Skeletal muscle cell (primary cell): Measurements from ENCODE around the gene LAMA2.

ENCODE experiments used
- DNase-seq: peaks from one replicate; pipeline ENCODE4 v3.0.0-alpha.2; 2010; ENCODE audit warnings: low read depth
- H3K4me3 ChIP-seq: 2 replicates; pipeline ENCODE4 v1.5.1; 2011; ENCODE audit warnings: low read depth, mild to moderate bottlenecking, control low read depth, low read length, moderate library complexity

Gene LAMA2

GRCh38 chr6:128990360-128990759, 107.4 kb downstream of the LAMA2 start:
- no peak for DNase-seq
- H3K4me3 ChIP-seq, result no peak overlapping the region

- no peak for DNase-seq
- H3K4me3 ChIP-seq, result no peak overlapping the region
Measured at GRCh38 chr6:128990915-128991314, 108.0 kb downstream of the LAMA2 start.

- H3K4me3 ChIP-seq, result no peak overlapping the region
- no peak for DNase-seq
Measured at GRCh38 chr6:128993166-128993565, 110.2 kb downstream of the LAMA2 start.

GRCh38 chr6:128997880-128998279, 114.9 kb downstream of the LAMA2 start:
- no peak for DNase-seq
- no peak overlapping the region for H3K4me3 ChIP-seq

GRCh38 chr6:129006724-129007514, 124.0 kb downstream of the LAMA2 start:
- no peak for DNase-seq

GRCh38 chr6:129007701-129008373, 124.9 kb downstream of the LAMA2 start:
- no peak for DNase-seq
- no peak overlapping the region for H3K4me3 ChIP-seq

More at GRCh38 chr6:129006724-129007514, 124.0 kb downstream of the LAMA2 start:
- H3K4me3 ChIP-seq, result no peak overlapping the region

- no peak overlapping the region for H3K4me3 ChIP-seq
- no peak for DNase-seq
Measured at GRCh38 chr6:129008591-129008990, 125.7 kb downstream of the LAMA2 start.

- no peak overlapping the region for H3K4me3 ChIP-seq
- no peak for DNase-seq
Measured at GRCh38 chr6:129009851-129010250, 126.9 kb downstream of the LAMA2 start.

- no peak overlapping the region for H3K4me3 ChIP-seq
- no peak for DNase-seq
Measured at GRCh38 chr6:129014302-129014701, 131.4 kb downstream of the LAMA2 start.

- DNase-seq, result no peak
- no peak overlapping the region for H3K4me3 ChIP-seq
Measured at GRCh38 chr6:129015721-129016120, 132.8 kb downstream of the LAMA2 start.

- no peak overlapping the region for H3K4me3 ChIP-seq
- DNase-seq, result no peak
Measured at GRCh38 chr6:129016844-129017243, 133.9 kb downstream of the LAMA2 start.

- H3K4me3 ChIP-seq, result no peak overlapping the region
- no peak for DNase-seq
Measured at GRCh38 chr6:129022011-129022553, 139.1 kb downstream of the LAMA2 start.

- DNase-seq, result no peak
- no peak overlapping the region for H3K4me3 ChIP-seq
Measured at GRCh38 chr6:129026601-129027000, 143.7 kb downstream of the LAMA2 start.

GRCh38 chr6:129029778-129030177, 146.8 kb downstream of the LAMA2 start:
- DNase-seq, result no peak
- H3K4me3 ChIP-seq, result no peak overlapping the region

- no peak overlapping the region for H3K4me3 ChIP-seq
- no peak for DNase-seq
Measured at GRCh38 chr6:129030215-129030614, 147.3 kb downstream of the LAMA2 start.

- H3K4me3 ChIP-seq, result no peak overlapping the region
- DNase-seq, result peak; percentile 56
Measured at GRCh38 chr6:129031051-129031599, 148.2 kb downstream of the LAMA2 start.

- DNase-seq, result no peak
- no peak overlapping the region for H3K4me3 ChIP-seq
Measured at GRCh38 chr6:129032602-129033001, 149.7 kb downstream of the LAMA2 start.

- DNase-seq, result no peak
- no peak overlapping the region for H3K4me3 ChIP-seq
Measured at GRCh38 chr6:129033180-129033579, 150.2 kb downstream of the LAMA2 start.

GRCh38 chr6:129033581-129033980, 150.6 kb downstream of the LAMA2 start:
- DNase-seq, result no peak
- no peak overlapping the region for H3K4me3 ChIP-seq

GRCh38 chr6:129041563-129041962, 158.6 kb downstream of the LAMA2 start:
- DNase-seq, result no peak
- H3K4me3 ChIP-seq, result no peak overlapping the region
